Measurements from ENCODE around the gene LAMC2. TPM values are rescaled to one million over a fixed set of nuclear protein-coding genes. Genes with fewer than 3 reads are reported as not detected.

The LAMC2 gene
- total RNA-seq, 3 donors from 2014 or later, result 0.03 TPM; not detected in 2

Other genes starting within 250 kb of the LAMC2 start
- not detected for gene SHCBP1L, start 233.1 kb upstream of the LAMC2 start, total RNA-seq
- gene LAMC1, start 162.8 kb upstream of the LAMC2 start, total RNA-seq, result 1 to 10 TPM in 1 of 3 donors, under 1 TPM in 2; 0.61 to 1.0 (median 0.84) TPM
- not detected for gene NMNAT2, start 232.1 kb downstream of the LAMC2 start, total RNA-seq